GM12878 (cell line): ENCODE data around the gene NDRG2.

Experiments
- EED ChIP-seq: sonication (generic); IDR thresholded peaks from 2 replicates; pipeline ENCODE4 v1.6.1; 2016; ENCODE audit warnings: antibody characterized with exemption, low read depth
- SMARCA5 ChIP-seq: fragments of 450-650 bp; IDR thresholded peaks from 2 replicates; pipeline ENCODE4 v1.6.1; 2017; ENCODE audit warnings: mild to moderate bottlenecking

DNA sequence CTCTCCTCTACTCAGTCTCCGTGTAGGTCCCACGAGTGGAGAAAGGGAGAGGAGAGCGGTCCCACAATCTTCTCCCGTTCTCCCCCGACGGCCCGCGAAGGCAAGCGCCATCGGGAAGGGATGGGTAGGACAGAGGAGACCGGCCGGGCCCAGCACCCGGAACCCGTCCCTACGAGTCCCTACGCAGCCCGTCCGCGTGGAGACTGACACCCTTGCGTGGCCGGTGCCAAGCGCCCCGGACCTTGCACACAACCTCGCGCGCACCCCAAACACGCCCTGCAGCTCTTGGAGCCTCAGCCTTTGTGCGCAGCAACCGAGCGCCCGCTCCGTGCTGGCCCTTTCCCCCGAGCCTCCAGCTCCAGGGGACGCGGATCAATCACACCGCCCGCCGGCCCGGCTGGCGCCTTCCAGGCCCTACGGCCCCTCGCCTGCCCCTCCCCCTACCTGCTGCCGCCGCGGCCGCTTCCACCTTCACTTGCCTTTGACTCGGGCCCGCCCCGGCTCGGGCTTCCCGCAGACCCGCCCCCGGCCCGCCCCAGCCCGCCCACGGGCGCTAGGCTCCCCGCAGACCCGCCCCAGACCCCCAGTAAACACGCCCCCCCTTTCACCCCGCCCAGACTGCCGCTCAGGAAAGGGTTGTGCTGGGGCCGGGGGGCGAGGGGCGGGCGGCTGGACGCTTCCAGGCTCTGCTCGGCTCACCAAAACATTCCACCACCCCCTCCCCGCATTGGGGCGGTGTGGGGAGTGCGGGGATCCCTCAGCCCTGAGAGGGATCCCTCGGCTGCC is at the start of gene NDRG2:
- TF ChIP-seq EED (no peak), SMARCA5 (no peak)
